B cell (primary cell): Measurements from ENCODE around the gene PI4KB. TPM values are rescaled to one million over a fixed set of nuclear protein-coding genes. Genes with fewer than 3 reads are reported as not detected.

ENCODE experiments used
- ATAC-seq: fragments of 200-7000 bp; cut with Tn5 transposase; one replicate; pipeline ENCODE4 v1.10.0; 2021; ENCODE audit warnings: low read depth, mild to moderate bottlenecking, moderate number of reproducible peaks, moderate library complexity
- CTCF ChIA-PET: fragments of 350-600 bp; sonication (Branson Sonifier 250); formaldehyde crosslinking; loops from one replicate; lab custom pipeline; 2021; ENCODE audit warnings: antibody characterized with exemption, inconsistent platforms; lab: Charles Lee
- POLR2A ChIA-PET: fragments of 350-600 bp; sonication (Branson Sonifier 250); formaldehyde crosslinking; loops from one replicate; lab custom pipeline; 2021; ENCODE audit warnings: antibody characterized with exemption; lab: Charles Lee
- DNase-seq: peaks from one replicate; pipeline ENCODE4 v3.0.0; 2013
- H2AFZ ChIP-seq: 2 replicates; pipeline ENCODE4 v1.6.1; 2012; ENCODE audit warnings: mild to moderate bottlenecking, low read depth, low read length; ENCODE audit not compliant: insufficient read depth, poor library complexity, severe bottlenecking
- H3K27ac ChIP-seq, 2 donors: 1 replicate in 1 of 2; 2 replicates in 1 of 2; pipeline ENCODE4 v1.5.1; 2012 to 2013; ENCODE audit warnings: low read length in 2 of 2, mild to moderate bottlenecking in 2 of 2, moderate library complexity in 1 of 2
- H3K27me3 ChIP-seq, 4 experiments: fragments of 200-600 bp in 1 of 4; sonication (generic) in 1 of 4; replicated peaks in 1 of 4; 1 replicate in 2 of 4; 2 replicates in 2 of 4; pipeline versions ENCODE4 v1.6.1 to v1.7.0; 2013 to 2016; ENCODE audit warnings: low read length in 3 of 4, mild to moderate bottlenecking in 2 of 4, mixed read lengths in 1 of 4, moderate library complexity in 1 of 4; ENCODE audit not compliant: insufficient read depth in 4 of 4, control insufficient read depth in 3 of 4; ENCODE audit errors: control extremely low read depth in 1 of 4
- H3K36me3 ChIP-seq, 2 experiments: replicated peaks in 1 of 2; 1 replicate in 1 of 2; 2 replicates in 1 of 2; pipeline versions ENCODE4 v1.6.1 to v1.7.1; 2013; ENCODE audit warnings: low read length in 1 of 2; ENCODE audit not compliant: insufficient read depth in 2 of 2, control insufficient read depth in 1 of 2; ENCODE audit errors: control extremely low read depth in 1 of 2, extremely low read depth in 1 of 2
- H3K4me1 ChIP-seq, 2 donors: fragments of 200-600 bp in 1 of 2; sonication (generic) in 1 of 2; 1 replicate in 1 of 2; 2 replicates in 1 of 2; pipeline versions ENCODE4 v1.5.1 to v1.6.1; 2013 to 2017; ENCODE audit warnings: low read length in 2 of 2; ENCODE audit not compliant: control insufficient read depth in 2 of 2, insufficient read depth in 2 of 2
- H3K4me2 ChIP-seq: replicated peaks from 2 replicates; pipeline ENCODE3; 2012; ENCODE audit warnings: mild to moderate bottlenecking, low read depth, low read length; ENCODE audit not compliant: poor library complexity, severe bottlenecking
- H3K4me3 ChIP-seq, 5 experiments: fragments of 200-600 bp in 1 of 5; sonication (generic) in 1 of 5; 1 replicate in 3 of 5; 2 replicates in 2 of 5; pipeline versions ENCODE4 v1.5.1 to v1.7.0; 2011 to 2016; ENCODE audit warnings: low read length in 4 of 5, mild to moderate bottlenecking in 4 of 5, low read depth in 2 of 5, control low read depth in 1 of 5, moderate library complexity in 1 of 5; ENCODE audit not compliant: insufficient read depth in 1 of 5; ENCODE audit errors: control extremely low read depth in 1 of 5, extremely low read depth in 1 of 5
- H3K79me2 ChIP-seq: fragments of 200-600 bp; sonication (generic); one replicate; pipeline ENCODE4 v1.6.0; 2016; ENCODE audit warnings: low read length; ENCODE audit not compliant: control insufficient read depth, insufficient read depth
- H3K9ac ChIP-seq: fragments of 200-600 bp; sonication (generic); 2 replicates; pipeline ENCODE4 v1.6.1; 2017; ENCODE audit warnings: mild to moderate bottlenecking, low read length, moderate library complexity
- H3K9me3 ChIP-seq, 3 donors: one replicate each; pipeline versions ENCODE4 v1.6.1 to v1.7.1; 2013; ENCODE audit warnings: low read length in 2 of 3; ENCODE audit not compliant: control insufficient read depth in 2 of 3, insufficient read depth in 1 of 3; ENCODE audit errors: control extremely low read depth in 1 of 3
- H4K20me1 ChIP-seq: 2 replicates; pipeline ENCODE4 v1.6.0; 2012; ENCODE audit warnings: mild to moderate bottlenecking, low read length; ENCODE audit not compliant: insufficient read depth, control insufficient read depth, poor library complexity, severe bottlenecking
- H3K27ac Mint-ChIP-seq: one replicate; pipeline ENCODE4 v1.8.0; 2021; ENCODE audit warnings: mixed read lengths
- H3K27me3 Mint-ChIP-seq: one replicate; pipeline ENCODE4 v1.8.0; 2021; ENCODE audit warnings: mixed read lengths
- H3K4me1 Mint-ChIP-seq: one replicate; pipeline ENCODE4 v1.8.0; 2021; ENCODE audit warnings: mixed read lengths
- H3K4me3 Mint-ChIP-seq: one replicate; pipeline ENCODE4 v1.8.0; 2021; ENCODE audit warnings: mixed read lengths
- H3K9me3 Mint-ChIP-seq: one replicate; pipeline ENCODE4 v1.8.0; 2022; ENCODE audit warnings: mixed read lengths; ENCODE audit not compliant: insufficient read depth
- CTCF ChIP-seq: fragments of 200-600 bp; IDR thresholded peaks from one replicate; pipeline ENCODE4 v1.8.0; 2022; ENCODE audit warnings: antibody characterized with exemption, mild to moderate bottlenecking
- EZH2 ChIP-seq: IDR thresholded peaks from 2 replicates; pipeline ENCODE4 v1.6.1; 2012; ENCODE audit warnings: borderline replicate concordance, low read depth, mild to moderate bottlenecking, moderate library complexity, low read length; ENCODE audit not compliant: insufficient read depth, poor library complexity, severe bottlenecking
- WGBS: methylation state at CpG from one replicate; pipeline ENCODE4 v1.1.5; 2013; ENCODE audit warnings: missing lambda C conversion rate; ENCODE audit not compliant: insufficient coverage; 5-methylcytosine and 5-hydroxymethylcytosine counted together
- intact Hi-C: fragments of 100-400 bp; cut with micrococcal nuclease; formaldehyde crosslinking; loops from one replicate; pipeline ENCODE4 v1.10.0; 2022
- polyA plus RNA-seq: library from polyadenylated mRNA; depleted of rRNA; stranded (reverse); fragments of >200 nt; gene quantifications from 2 replicates; pipeline ENCODE4 v1.2.3, GENCODE V29; 2012
- total RNA-seq, 2 donors: library from RNA; stranded (reverse); fragments of 120-200 nt in 1 of 2; gene quantifications; 1 replicate in 1 of 2; 2 replicates in 1 of 2; pipeline versions ENCODE4 v1.2.3 to v1.2.4, GENCODE V29; 2013 to 2022

The PI4KB gene
- total and polyA plus RNA-seq, 2 donors (not counting 1 experiment from before 2014, with no cell fraction given) = 110 to 138 TPM

GRCh38 chr1:151265446-151266236 lies 61.6 kb downstream of the PI4KB start:
- H3K36me3 ChIP-seq = peaks cover 9 to 41% of the 10 kb centered on the region in 2 experiments

More at GRCh38 chr1:151265446-151266236, 61.6 kb downstream of the PI4KB start:
- 90% methylated on average over 12 of the region's 14 CpGs for WGBS
- intact Hi-C loops = no loop called here
- H3K27ac ChIP-seq = peak overlapping the region in 1 of 2 donors; percentile 39
- ATAC-seq (no peak), DNase-seq (no peak)
- peak overlapping the region; percentile 38 for H3K27ac Mint-ChIP-seq
- CTCF ChIA-PET = interaction anchor here (1.1 kb wide), 1 partner anchor 18 kb away, joined by 3 read pairs; no protein-coding TSS in a partner anchor
- H3K79me2 ChIP-seq = peaks cover 25% of the 10 kb centered on the region
- H3K4me1 Mint-ChIP-seq = peaks cover 14% of the 10 kb centered on the region
- H4K20me1 ChIP-seq = no peaks in the 10 kb centered on the region
- no peak overlapping the region for H3K4me3 ChIP-seq
- no peak overlapping the region for H3K9ac ChIP-seq
- H3K4me2 ChIP-seq = no peak overlapping the region
- H3K27me3 ChIP-seq = no peaks in the 10 kb centered on the region
- H2AFZ ChIP-seq = no peak overlapping the region
- no peak overlapping the region for H3K4me3 Mint-ChIP-seq
- POLR2A ChIA-PET = interaction anchor here (0.6 to 1.1 kb wide), 2 partner anchors 9 to 16 kb away, joined by 3 to 4 read pairs; partner anchors contain the start of gene ZNF687
- H3K4me1 ChIP-seq = peaks cover 13 to 17% of the 10 kb centered on the region in 2 donors
- TF ChIP-seq CTCF = no peak
- no peak for TF ChIP-seq EZH2
- H3K9me3 Mint-ChIP-seq = no peaks in the 10 kb centered on the region
- H3K27me3 Mint-ChIP-seq = no peaks in the 10 kb centered on the region
- H3K9me3 ChIP-seq = no peaks in the 10 kb centered on the region
